ENCODE data around the gene RNF112. TPM values are rescaled to one million over a fixed set of nuclear protein-coding genes. Genes with fewer than 3 reads are reported as not detected.

Gene RNF112
- total RNA-seq, 1 experiment from 2014 or later = 0.10 TPM

- BruUV-seq (replicated peaks) = no TSS peak
- DNase-seq (ENCODE audit: low read depth, low spot score) = peak; percentile 69
- TF ChIP-seq CTCF (IDR thresholded peaks at IDR 0.05) (peak; percentile 87), TCF7L2 (IDR thresholded peaks at IDR 0.05; ENCODE audit: low read depth, low read length) (no peak)
- ChIA-PET CTCF (interaction anchor here (1.8 kb wide), 1 partner anchor 84 kb away, joined by 8 read pairs; the partner anchor contains the start of gene B9D1), POLR2A (no interaction called here)
- intact Hi-C loops (cut with micrococcal nuclease; ENCODE audit: unreplicated experiment) (loop anchor here (2.0 to 5.0 kb wide), 2 partner anchors 70 to 84 kb away; partner anchors contain the start of genes B9D1 and MAPK7), in situ Hi-C loops (cut with HindIII; ENCODE audit: low pct_unique_long_range_greater_than_20kb, low sequenced_read_pairs) (no loop called here)
- no peaks in the 10 kb centered on the region for H3K36me3 ChIP-seq (ENCODE audit: control insufficient read depth, insufficient read depth, low read length)
- no peak overlapping the region for H3K4me3 ChIP-seq (ENCODE audit: low read depth in 2 of 2, low read length in 2 of 2)
- peak overlapping the region; percentile 78 for H3K27ac ChIP-seq (ENCODE audit: low read length)
- no peaks in the 10 kb centered on the region for H3K27me3 ChIP-seq (ENCODE audit: control insufficient read depth, insufficient read depth, low read length)
- H3K9me3 ChIP-seq (ENCODE audit: control insufficient read depth, insufficient read depth, low read depth, low read length) = no peaks in the 10 kb centered on the region
- peak; percentile 89 for ATAC-seq
- peaks cover 3% of the 10 kb centered on the region; the same call in 1 of the 2 replicates for H3K4me1 ChIP-seq (ENCODE audit: control insufficient read depth, insufficient read depth, low read length)
These were observed 36.1 kb downstream of the RNF112 start for GRCh38 chr17:19447085-19447583.

GRCh38 chr17:19448341-19449268 is 37.6 kb downstream of the RNF112 start:
- Histone ChIP-seq H3K27ac (ENCODE audit: low read length) (peak overlapping the region; percentile 44; the same call in 1 of the 2 replicates), H3K9me3 (ENCODE audit: control insufficient read depth, insufficient read depth, low read depth, low read length) (no peaks in the 10 kb centered on the region), H3K4me3 (ENCODE audit: low read depth in 2 of 2, low read length in 2 of 2) (no peak overlapping the region), H3K4me1 (ENCODE audit: control insufficient read depth, insufficient read depth, low read length) (peaks cover 3% of the 10 kb centered on the region; the same call in 1 of the 2 replicates), H3K36me3 (ENCODE audit: control insufficient read depth, insufficient read depth, low read length) (no peaks in the 10 kb centered on the region), H3K27me3 (ENCODE audit: control insufficient read depth, insufficient read depth, low read length) (no peaks in the 10 kb centered on the region)
- intact Hi-C loops (cut with micrococcal nuclease; ENCODE audit: unreplicated experiment) (loop anchor here (5.0 kb wide), 1 partner anchor 71 kb away; the partner anchor contains the start of gene MAPK7), in situ Hi-C loops (cut with HindIII; ENCODE audit: low pct_unique_long_range_greater_than_20kb, low sequenced_read_pairs) (no loop called here)
- DNase-seq (ENCODE audit: low read depth, low spot score) (peak; percentile 61), ATAC-seq (peak; percentile 53)
- ChIA-PET CTCF (interaction anchor here (0.6 to 1.8 kb wide), 2 partner anchors 86 to 122 kb away, joined by 3 to 8 read pairs; partner anchors contain the start of gene B9D1), POLR2A (no interaction called here)
- TF ChIP-seq CTCF (IDR thresholded peaks at IDR 0.05) (no peak), REST (IDR thresholded peaks at IDR 0.05; ENCODE audit: insufficient read depth in 1 of 2, low read depth in 2 of 2, low read length in 1 of 2) (no peak), POLR2AphosphoS5 (IDR thresholded peaks at IDR 0.05; ENCODE audit: low read depth, low read length) (no peak), SIN3A (IDR thresholded peaks at IDR 0.05; ENCODE audit: borderline replicate concordance, insufficient read depth, low read depth, low read length) (no peak), TCF7L2 (IDR thresholded peaks at IDR 0.05; ENCODE audit: low read depth, low read length) (no peak)
- BruUV-seq (replicated peaks) = no TSS peak
